22Rv1 (cell line): ENCODE data around the gene ARHGEF28.

ENCODE experiments used
- H3K27ac ChIP-seq: fragments of 450-650 bp; 2 replicates; pipeline ENCODE4 v1.5.1; 2017
- ZFX ChIP-seq: fragments of 450-650 bp; IDR thresholded peaks from 2 replicates; pipeline ENCODE4 v1.6.1; 2017; ENCODE audit warnings: antibody characterized with exemption, borderline replicate concordance
- TF ChIP-seq, protein P1 (sequence below): fragments of 450-650 bp; IDR thresholded peaks from 2 replicates; pipeline ENCODE4 v1.5.1; 2017; ENCODE audit warnings: mild to moderate bottlenecking

ARHGEF28 gene

DNA sequence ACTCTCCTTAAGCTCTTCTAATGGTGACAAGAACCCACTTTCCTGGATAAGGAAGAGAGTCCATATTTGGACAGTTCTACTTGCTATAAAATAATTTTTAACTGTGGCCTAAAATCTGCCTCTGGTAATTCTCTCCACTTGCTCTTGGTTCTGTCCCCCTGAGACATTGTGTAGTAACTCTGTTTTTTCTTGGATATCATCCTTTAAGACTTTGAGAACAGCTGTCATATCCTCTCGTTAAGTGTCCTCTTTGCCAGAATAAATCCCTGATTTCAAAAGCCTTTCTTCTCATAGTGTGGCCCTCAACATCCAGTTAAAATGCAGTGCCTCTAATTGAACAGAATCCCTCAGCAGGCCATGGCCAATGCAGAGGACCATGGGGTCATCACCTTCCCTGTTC, 101.5 kb downstream of the ARHGEF28 start:
- no peak for TF ChIP-seq ZFX
- TF ChIP-seq, protein P1, sequence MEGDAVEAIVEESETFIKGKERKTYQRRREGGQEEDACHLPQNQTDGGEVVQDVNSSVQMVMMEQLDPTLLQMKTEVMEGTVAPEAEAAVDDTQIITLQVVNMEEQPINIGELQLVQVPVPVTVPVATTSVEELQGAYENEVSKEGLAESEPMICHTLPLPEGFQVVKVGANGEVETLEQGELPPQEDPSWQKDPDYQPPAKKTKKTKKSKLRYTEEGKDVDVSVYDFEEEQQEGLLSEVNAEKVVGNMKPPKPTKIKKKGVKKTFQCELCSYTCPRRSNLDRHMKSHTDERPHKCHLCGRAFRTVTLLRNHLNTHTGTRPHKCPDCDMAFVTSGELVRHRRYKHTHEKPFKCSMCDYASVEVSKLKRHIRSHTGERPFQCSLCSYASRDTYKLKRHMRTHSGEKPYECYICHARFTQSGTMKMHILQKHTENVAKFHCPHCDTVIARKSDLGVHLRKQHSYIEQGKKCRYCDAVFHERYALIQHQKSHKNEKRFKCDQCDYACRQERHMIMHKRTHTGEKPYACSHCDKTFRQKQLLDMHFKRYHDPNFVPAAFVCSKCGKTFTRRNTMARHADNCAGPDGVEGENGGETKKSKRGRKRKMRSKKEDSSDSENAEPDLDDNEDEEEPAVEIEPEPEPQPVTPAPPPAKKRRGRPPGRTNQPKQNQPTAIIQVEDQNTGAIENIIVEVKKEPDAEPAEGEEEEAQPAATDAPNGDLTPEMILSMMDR: no peak
- H3K27ac ChIP-seq: no peak overlapping the region

DNA sequence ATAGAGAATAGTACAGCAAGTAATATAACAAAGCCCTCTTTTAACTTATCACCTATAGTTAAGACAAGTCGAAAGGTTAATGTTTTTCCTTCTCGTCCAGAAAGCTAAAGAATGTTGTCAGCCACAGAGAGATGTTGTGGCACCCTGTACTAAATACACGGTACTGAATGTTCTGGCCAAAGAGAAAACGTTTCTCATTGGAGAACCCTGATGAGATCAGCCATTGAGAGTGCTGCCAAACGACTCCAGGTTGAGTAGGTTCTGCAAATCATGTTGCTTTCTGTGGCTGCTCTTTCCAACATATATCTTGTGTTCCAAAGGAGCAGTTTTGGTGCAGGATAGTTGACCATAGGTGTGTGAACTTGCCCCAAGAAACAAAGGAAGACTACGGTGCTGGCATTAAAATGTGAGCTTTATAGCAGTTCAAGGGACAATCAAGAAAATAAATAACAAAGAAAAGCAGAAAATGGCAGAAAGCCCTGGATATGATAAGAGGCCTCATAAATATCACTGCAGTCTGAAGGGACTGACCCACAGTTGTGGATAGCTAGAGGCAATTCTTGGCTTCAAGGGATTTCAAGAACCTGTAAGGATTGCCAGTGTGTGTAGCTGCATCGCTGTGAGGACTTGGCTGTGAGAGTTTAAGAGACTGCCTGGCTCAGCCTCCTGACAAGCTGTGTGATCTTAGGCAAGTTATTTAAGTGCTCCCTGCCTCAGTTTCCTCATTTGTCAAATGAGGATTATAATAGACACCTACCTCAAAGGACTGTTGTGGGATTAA, 102.7 kb downstream of the ARHGEF28 start:
- no peak for TF ChIP-seq ZFX
- TF ChIP-seq, protein P1: no peak
- peak overlapping the region; percentile 49 for H3K27ac ChIP-seq

DNA sequence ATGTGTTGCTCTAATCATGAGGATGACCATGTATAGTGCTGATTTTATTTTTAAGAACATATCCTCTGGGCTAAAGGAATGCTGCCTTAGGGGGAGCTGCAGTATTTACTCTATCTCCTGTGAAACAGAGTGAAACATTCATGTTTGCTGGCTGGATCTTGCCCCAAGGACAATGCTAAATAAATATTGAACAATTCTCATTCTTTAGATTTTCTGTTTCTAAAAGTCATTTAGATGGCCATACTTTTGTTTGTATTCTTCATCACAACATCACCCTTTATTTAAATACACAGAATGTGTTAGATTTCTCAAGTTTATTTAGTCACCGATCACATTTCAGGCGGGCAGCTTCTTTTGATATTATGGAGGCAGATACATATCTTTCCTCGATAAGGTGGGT, 103.3 kb downstream of the ARHGEF28 start:
- peak overlapping the region; percentile 49 for H3K27ac ChIP-seq
- TF ChIP-seq ZFX: no peak
- TF ChIP-seq, protein P1: no peak

DNA sequence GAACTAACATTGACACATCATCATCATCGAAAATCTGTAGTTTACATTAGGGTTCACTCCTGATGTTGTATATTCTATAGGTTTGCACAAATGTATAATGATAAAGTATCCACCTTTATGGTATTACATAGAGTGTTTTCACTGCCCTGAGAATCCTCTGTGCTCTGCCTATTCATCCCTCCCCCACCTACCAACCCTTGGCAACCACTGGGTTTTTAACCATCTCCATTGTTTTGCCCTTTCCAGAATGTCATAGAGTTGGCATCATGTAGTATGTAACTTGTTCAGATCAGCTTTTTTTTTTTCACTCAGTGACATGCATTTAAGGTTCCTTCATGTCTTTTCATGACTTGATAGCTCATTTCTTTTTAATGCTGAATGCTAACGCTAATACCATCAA, 106.0 kb downstream of the ARHGEF28 start:
- H3K27ac ChIP-seq: no peak overlapping the region
- TF ChIP-seq, protein P1: no peak
- no peak for TF ChIP-seq ZFX

DNA sequence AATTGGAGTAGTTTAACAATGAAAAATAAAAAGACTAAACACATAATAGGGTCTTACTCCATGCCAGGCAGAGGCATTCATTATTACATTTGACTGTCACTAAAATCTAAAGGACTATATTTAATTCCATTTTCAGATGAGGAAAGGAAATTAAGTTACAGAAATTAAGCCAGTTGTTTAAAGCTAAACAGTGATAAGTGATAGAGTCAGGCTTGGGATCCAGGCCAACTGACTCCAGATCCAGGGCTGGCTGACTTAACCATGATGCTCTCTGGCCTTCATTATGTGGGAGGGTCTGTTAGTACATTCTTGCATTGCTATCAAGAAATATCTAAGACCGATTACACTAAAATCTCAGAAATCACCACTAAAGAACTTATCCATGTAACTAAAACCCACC, 107.2 kb downstream of the ARHGEF28 start:
- H3K27ac ChIP-seq: no peak overlapping the region
- no peak for TF ChIP-seq ZFX
- TF ChIP-seq, protein P1: no peak

DNA sequence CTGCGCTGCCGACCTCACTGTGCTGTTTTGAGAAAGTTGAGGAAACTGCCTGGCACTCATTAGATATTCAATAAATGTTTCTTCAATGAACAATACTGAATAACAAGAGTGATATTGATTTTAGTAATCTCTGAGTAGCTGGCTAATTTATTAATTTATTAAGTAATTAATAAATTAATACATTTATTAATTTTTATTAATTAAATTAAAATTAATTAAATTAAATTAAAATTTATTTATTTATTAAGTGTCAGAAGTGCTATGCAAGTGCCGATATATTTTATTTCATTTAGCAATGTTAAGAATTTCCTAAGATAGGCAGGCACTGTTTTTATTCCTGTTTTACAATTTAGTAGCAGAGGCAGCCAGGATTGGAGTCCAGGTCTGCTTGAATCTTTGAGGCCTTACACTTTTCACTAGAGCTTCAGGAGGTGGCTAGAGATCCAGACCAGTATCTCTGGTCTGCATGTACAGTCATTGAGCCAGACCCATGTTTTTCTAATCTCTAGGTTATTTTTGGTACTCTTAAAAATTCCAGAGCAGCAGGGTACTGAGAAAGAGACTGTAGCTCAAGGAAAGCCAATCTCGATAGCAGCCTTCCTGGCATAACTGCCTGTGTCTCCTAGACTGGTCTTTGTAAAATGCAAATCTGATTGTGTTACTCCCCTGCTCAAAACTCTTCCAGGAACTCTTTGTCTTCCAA, 109.2 kb downstream of the ARHGEF28 start:
- TF ChIP-seq, protein P1: no peak
- TF ChIP-seq ZFX: no peak
- no peak overlapping the region for H3K27ac ChIP-seq

DNA sequence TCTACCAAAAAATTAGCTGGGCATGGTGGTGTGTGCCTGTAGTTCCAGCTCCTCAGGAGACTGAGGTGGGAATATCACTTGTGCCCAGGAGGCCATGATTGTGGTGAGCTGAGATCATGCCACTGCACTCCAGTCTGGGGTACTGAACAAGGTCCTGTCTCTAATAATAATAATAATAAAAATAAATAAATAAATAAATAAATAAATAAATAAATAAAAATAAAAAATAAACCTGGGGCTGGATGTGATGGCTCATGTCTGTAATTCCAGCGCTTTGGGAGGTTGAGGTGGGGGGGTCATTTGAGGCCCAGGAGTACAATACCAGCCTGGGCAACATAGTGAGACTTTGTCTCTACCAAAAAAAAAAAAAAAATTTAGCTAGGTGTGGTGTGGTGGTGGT, 113.7 kb downstream of the ARHGEF28 start:
- no peak for TF ChIP-seq ZFX
- TF ChIP-seq, protein P1: no peak
- H3K27ac ChIP-seq: no peak overlapping the region
